Astrocyte (in vitro differentiated cells and primary cell): Measurements from ENCODE around the gene C1orf94. TPM values are rescaled to one million over a fixed set of nuclear protein-coding genes. Genes with fewer than 3 reads are reported as not detected.

Experiments used
- DNase-seq: peaks from one replicate; pipeline ENCODE4 v3.0.0-alpha.2; 2010; ENCODE audit warnings: low read depth
- FAIRE-seq: peaks from 2 replicates; lab custom pipeline; 2011; peaks lifted over from hg19 to GRCh38; lab: Jason Lieb, UNC
- H2AFZ ChIP-seq: 2 replicates; pipeline ENCODE4 v1.6.0; 2012; ENCODE audit warnings: low read depth, low read length, inconsistent platforms
- H3K27ac ChIP-seq: 2 replicates; pipeline ENCODE4 v1.5.1; 2011; ENCODE audit warnings: low read depth, low read length, inconsistent platforms
- H3K27me3 ChIP-seq: 2 replicates; pipeline ENCODE4 v1.6.0; 2011; ENCODE audit warnings: low read length, inconsistent platforms; ENCODE audit not compliant: insufficient read depth
- H3K36me3 ChIP-seq: 2 replicates; pipeline ENCODE4 v1.5.1; 2011; ENCODE audit warnings: low read length, inconsistent platforms; ENCODE audit not compliant: insufficient read depth
- H3K4me1 ChIP-seq: 2 replicates; pipeline ENCODE4 v1.5.1; 2011; ENCODE audit warnings: low read length, inconsistent platforms; ENCODE audit not compliant: insufficient read depth
- H3K4me2 ChIP-seq: 2 replicates; pipeline ENCODE4 v1.6.0; 2012; ENCODE audit warnings: low read length, inconsistent platforms
- H3K4me3 ChIP-seq: 2 replicates; pipeline ENCODE4 v1.5.1; 2011; ENCODE audit warnings: low read depth, mild to moderate bottlenecking, low read length, inconsistent platforms; ENCODE audit not compliant: insufficient read depth
- H3K79me2 ChIP-seq: 2 replicates; pipeline ENCODE4 v1.6.0; 2012; ENCODE audit warnings: mild to moderate bottlenecking, low read length, inconsistent platforms; ENCODE audit not compliant: insufficient read depth
- H3K9ac ChIP-seq: 2 replicates; pipeline ENCODE4 v1.6.0; 2012; ENCODE audit warnings: mild to moderate bottlenecking, low read length, inconsistent platforms
- H3K9me3 ChIP-seq: 2 replicates; pipeline ENCODE4 v1.5.1; 2012; ENCODE audit warnings: low read depth, mild to moderate bottlenecking, low read length, inconsistent platforms; ENCODE audit not compliant: insufficient read depth
- H4K20me1 ChIP-seq: 2 replicates; pipeline ENCODE4 v1.6.0; 2012; ENCODE audit warnings: low read length, inconsistent platforms; ENCODE audit not compliant: insufficient read depth
- H3K27ac Mint-ChIP-seq: one replicate; pipeline ENCODE4 v1.8.0; 2021; ENCODE audit warnings: mild to moderate bottlenecking, mixed read lengths; ENCODE audit not compliant: unreplicated experiment
- H3K27me3 Mint-ChIP-seq: one replicate; pipeline ENCODE4 v1.8.0; 2021; ENCODE audit warnings: low read depth, mixed read lengths; ENCODE audit not compliant: unreplicated experiment
- H3K36me3 Mint-ChIP-seq: one replicate; pipeline ENCODE4 v1.8.0; 2021; ENCODE audit warnings: low read depth, mixed read lengths; ENCODE audit not compliant: unreplicated experiment
- H3K4me1 Mint-ChIP-seq: one replicate; pipeline ENCODE4 v1.8.0; 2021; ENCODE audit warnings: low read depth, mixed read lengths; ENCODE audit not compliant: unreplicated experiment
- H3K4me3 Mint-ChIP-seq: one replicate; pipeline ENCODE4 v1.8.0; 2021; ENCODE audit warnings: mild to moderate bottlenecking, moderate library complexity, mixed read lengths; ENCODE audit not compliant: unreplicated experiment
- H3K9me3 Mint-ChIP-seq: one replicate; pipeline ENCODE4 v1.8.0; 2021; ENCODE audit warnings: mild to moderate bottlenecking, mixed read lengths; ENCODE audit not compliant: unreplicated experiment
- CTCF ChIP-seq: IDR thresholded peaks from 2 replicates; pipeline ENCODE4 v1.5.1; 2011; ENCODE audit warnings: low read depth, mild to moderate bottlenecking, inconsistent platforms, low read length, moderate library complexity; ENCODE audit not compliant: insufficient read depth
- EZH2 ChIP-seq: IDR thresholded peaks from 2 replicates; pipeline ENCODE4 v1.6.1; 2012; ENCODE audit warnings: mild to moderate bottlenecking, low read length, inconsistent platforms; ENCODE audit not compliant: insufficient read depth
- total RNA-seq: library from RNA; stranded (reverse); gene quantifications from 2 replicates; pipeline ENCODE4 v1.2.1, GENCODE V29; 2021

Gene C1orf94
- total RNA-seq, 1 donor from 2014 or later, result 0.70 TPM

DNA sequence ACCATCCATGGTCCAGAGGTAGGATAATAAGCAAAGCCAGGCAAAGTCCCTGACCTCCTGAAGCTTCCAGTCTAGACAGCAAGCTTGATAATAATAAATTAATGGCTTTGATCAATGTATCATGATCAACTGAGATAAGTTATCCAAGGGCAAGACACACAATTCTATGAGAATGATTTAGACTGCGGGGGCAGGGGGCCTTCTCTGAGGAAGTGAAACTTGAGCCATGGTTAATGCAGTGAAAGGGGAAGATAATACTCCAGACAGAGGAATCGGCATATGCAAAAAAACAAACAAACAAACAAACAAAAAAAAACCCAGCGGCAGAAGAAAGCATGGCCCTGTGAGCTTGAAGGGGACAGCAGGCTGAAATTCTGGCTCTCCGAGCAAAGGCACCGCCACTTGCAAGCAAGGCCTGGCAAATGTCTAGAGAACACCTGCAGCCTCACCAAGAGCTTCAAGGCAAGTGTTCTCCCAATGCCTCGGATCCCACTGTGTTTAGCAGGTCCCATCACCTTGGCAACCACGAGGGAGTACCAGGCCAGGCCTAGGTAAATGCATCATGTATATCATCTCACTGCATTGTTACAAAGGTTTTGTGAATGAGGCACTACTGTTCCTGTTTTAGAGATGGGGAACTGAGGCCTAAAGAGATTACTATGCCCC, 36.6 kb upstream of the C1orf94 start:
- Histone ChIP-seq H3K27ac (no peak overlapping the region), H3K36me3 (no peaks in the 10 kb centered on the region), H3K79me2 (peaks cover 20% of the 10 kb centered on the region), H3K9ac (no peak overlapping the region), H2AFZ (no peak overlapping the region), H3K4me2 (no peak overlapping the region), H3K4me3 (no peak overlapping the region), H3K4me1 (no peaks in the 10 kb centered on the region), H3K27me3 (no peaks in the 10 kb centered on the region), H3K9me3 (no peaks in the 10 kb centered on the region), H4K20me1 (peaks cover 63% of the 10 kb centered on the region)
- H3K9me3 Mint-ChIP-seq, result peaks cover 3% of the 10 kb centered on the region
- peaks cover 2% of the 10 kb centered on the region for H3K27me3 Mint-ChIP-seq
- H3K27ac Mint-ChIP-seq, result no peak overlapping the region
- FAIRE-seq (no peak), DNase-seq (no peak)
- no peak overlapping the region for H3K4me3 Mint-ChIP-seq
- peaks cover 9% of the 10 kb centered on the region for H3K36me3 Mint-ChIP-seq
- no peaks in the 10 kb centered on the region for H3K4me1 Mint-ChIP-seq
- TF ChIP-seq EZH2 (no peak), CTCF (no peak)

GRCh38 chr1:34143975-34144374, 32.7 kb upstream of the C1orf94 start:
- no peak overlapping the region for H3K4me2 ChIP-seq
- H3K4me1 Mint-ChIP-seq, result no peaks in the 10 kb centered on the region
- H3K9me3 Mint-ChIP-seq, result peaks cover 3% of the 10 kb centered on the region
- H3K9ac ChIP-seq, result no peak overlapping the region
- H3K4me1 ChIP-seq, result no peaks in the 10 kb centered on the region
- peaks cover 80% of the 10 kb centered on the region for H4K20me1 ChIP-seq
- no peak overlapping the region for H3K27ac Mint-ChIP-seq
- H3K79me2 ChIP-seq, result peaks cover 10% of the 10 kb centered on the region
- H2AFZ ChIP-seq, result no peak overlapping the region
- FAIRE-seq (no peak), DNase-seq (no peak)
- peaks cover 13% of the 10 kb centered on the region for H3K36me3 Mint-ChIP-seq
- H3K27ac ChIP-seq, result no peak overlapping the region
- H3K36me3 ChIP-seq, result no peaks in the 10 kb centered on the region
- H3K4me3 Mint-ChIP-seq, result no peak overlapping the region
- H3K4me3 ChIP-seq, result no peak overlapping the region
- H3K9me3 ChIP-seq, result no peaks in the 10 kb centered on the region
- TF ChIP-seq EZH2 (no peak), CTCF (no peak)
- no peaks in the 10 kb centered on the region for H3K27me3 ChIP-seq
- peaks cover 2% of the 10 kb centered on the region for H3K27me3 Mint-ChIP-seq

- H3K9me3 ChIP-seq, result no peaks in the 10 kb centered on the region
- H3K4me1 Mint-ChIP-seq, result no peaks in the 10 kb centered on the region
- H3K36me3 ChIP-seq, result no peaks in the 10 kb centered on the region
- H3K4me3 ChIP-seq, result no peak overlapping the region
- H3K9me3 Mint-ChIP-seq, result peaks cover 3% of the 10 kb centered on the region
- no peak overlapping the region for H3K4me3 Mint-ChIP-seq
- no peaks in the 10 kb centered on the region for H3K27me3 ChIP-seq
- H3K9ac ChIP-seq, result no peak overlapping the region
- no peak for FAIRE-seq
- H3K36me3 Mint-ChIP-seq, result peaks cover 13% of the 10 kb centered on the region
- peaks cover 2% of the 10 kb centered on the region for H3K27me3 Mint-ChIP-seq
- peaks cover 82% of the 10 kb centered on the region for H4K20me1 ChIP-seq
- peaks cover 10% of the 10 kb centered on the region for H3K79me2 ChIP-seq
- H3K4me1 ChIP-seq, result no peaks in the 10 kb centered on the region
- no peak overlapping the region for H3K4me2 ChIP-seq
- TF ChIP-seq CTCF (no peak), EZH2 (no peak)
- H2AFZ ChIP-seq, result no peak overlapping the region
- DNase-seq, result no peak
- H3K27ac Mint-ChIP-seq, result no peak overlapping the region
- H3K27ac ChIP-seq, result no peak overlapping the region
Measured at GRCh38 chr1:34144766-34145165, 31.9 kb upstream of the C1orf94 start.
